Testis (tissue), 2 donors: Measurements from ENCODE around the gene GLCE.

Source experiments
- CTCF ChIP-seq, 3 experiments: fragments of 450-650 bp in 2 of 3; fragments of 200-600 bp in 1 of 3; sonication (generic) in 1 of 3; IDR thresholded peaks; one replicate each; pipeline ENCODE4 v1.5.1; 2016 to 2019; ENCODE audit warnings: antibody characterized with exemption in 3 of 3, mild to moderate bottlenecking in 2 of 3, moderate library complexity in 1 of 3
- POLR2A ChIP-seq: fragments of 450-650 bp; IDR thresholded peaks from one replicate; pipeline ENCODE4 v1.6.1; 2017; ENCODE audit warnings: antibody characterized with exemption, mild to moderate bottlenecking, moderate library complexity

- TF ChIP-seq CTCF (IDR thresholded peaks at IDR 0.05) (no peak), POLR2A (no peak)
Measured at GRCh38 chr15:69150336-69150735, 10.1 kb upstream of the GLCE start.
